ENCODE results near the gene PPP2R2D. TPM values are rescaled to one million over a fixed set of nuclear protein-coding genes. Genes with fewer than 3 reads are reported as not detected.
"Not testable (repeated sequence)": the region's sequence is repeated elsewhere in the genome, so short reads cannot be mapped to it uniquely, and the experiment has no call there.

Gene PPP2R2D
- polyA plus RNA-seq, 1 donor: 49.5 TPM

DNA sequence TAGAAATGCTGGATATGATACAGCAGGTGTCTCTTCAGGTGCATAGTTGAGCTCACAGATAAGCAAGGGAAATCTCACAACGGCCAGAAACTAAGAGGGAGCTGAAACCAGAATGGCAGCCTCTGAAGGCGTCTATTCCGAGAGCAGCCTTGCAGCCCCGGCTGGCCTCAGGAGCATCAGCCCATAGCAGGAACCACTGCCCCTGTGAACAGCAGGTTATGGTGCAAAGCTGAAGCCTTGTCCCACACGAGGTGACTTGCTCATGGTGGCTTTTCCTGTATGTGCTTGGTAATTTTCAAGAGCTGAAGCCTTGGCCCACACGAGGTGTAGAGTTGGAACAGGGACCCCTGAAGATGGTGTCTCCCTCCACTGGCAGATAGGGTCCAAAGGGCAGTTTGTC is 47.7 kb downstream of the PPP2R2D start:
- no peak for DNase-seq

DNA sequence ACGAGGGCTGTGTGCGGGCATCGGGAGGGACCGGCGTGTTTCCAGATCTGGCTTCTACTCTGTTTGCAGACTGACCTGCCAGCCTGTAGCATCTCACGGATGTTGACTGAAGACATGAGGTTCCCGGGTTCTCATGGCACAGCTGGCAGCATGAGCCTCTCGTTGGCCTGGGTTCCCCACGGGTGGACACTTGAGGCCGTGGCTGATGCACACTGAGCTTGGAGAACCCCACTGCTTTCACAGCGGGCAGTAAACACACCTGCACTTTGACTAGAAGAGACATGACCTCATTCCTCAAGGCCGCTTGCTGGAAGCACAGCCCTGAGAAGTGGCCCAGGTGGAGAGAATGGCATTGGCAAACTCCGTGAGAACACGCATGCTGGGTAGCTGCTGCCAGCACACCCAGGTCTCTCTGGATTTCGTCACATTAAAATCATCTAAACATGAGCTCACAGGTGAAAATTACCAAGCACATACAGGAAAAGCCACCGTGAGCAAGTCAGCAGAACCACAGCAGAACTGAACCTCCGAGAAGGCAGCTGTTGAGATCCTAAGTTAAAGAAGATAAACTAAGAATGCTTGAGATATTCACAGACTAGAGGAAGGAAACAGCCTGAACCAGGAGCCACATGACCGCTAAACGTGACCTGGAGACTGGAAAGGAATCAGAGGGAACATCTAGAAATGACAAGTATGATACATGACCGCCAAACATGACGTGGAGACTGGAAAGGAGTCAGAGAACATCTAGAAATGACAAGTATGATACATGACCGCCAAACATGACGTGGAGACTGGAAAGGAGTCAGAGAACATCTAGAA is 48.4 kb downstream of the PPP2R2D start:
- no peak for DNase-seq

DNA sequence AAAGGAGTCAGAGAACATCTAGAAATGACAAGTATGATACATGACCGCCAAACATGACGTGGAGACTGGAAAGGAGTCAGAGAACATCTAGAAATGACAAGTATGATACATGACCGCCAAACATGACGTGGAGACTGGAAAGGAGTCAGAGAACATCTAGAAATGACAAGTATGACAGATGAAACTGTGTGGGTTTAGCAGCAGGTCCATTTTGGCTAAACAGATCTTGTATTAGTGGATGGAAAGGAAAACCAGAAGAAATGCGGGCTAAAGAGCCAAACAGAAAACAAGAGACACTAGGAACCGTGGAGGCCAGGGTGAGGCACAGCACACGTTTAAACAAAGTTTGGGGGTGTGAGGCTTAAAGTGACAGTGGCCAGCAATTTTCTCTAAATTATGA is 49.1 kb downstream of the PPP2R2D start:
- not testable (repeated sequence) for DNase-seq

DNA sequence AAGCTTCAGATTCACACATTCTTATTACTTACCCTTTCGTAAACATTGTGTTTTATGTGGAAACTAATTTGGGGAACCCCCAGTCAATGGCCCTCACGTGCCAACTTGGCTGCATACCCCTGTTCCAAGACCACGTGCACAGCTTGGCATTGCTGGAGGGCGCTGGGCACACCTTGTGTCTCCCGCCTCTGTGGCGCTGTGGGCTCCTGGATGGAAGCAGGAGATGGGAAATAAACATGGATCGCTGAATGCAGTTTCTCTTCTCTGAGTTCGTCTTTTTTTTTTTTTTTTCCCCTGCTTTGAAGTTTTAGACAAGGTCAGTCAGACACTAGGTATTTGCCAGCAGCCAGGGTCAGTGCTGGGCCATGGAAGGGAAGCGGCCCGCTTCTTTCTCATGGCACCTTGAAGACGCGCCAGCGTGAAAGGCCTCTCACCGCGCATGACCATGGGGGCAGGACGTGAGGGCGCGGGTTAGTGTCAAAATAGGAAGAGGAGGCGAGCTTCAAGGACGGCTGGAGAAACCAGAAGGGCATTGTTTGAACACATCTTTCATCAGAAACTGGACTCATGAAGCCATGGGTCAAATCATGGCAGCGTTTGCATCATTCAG is 53.7 kb downstream of the PPP2R2D start:
- DNase-seq: no peak

DNA sequence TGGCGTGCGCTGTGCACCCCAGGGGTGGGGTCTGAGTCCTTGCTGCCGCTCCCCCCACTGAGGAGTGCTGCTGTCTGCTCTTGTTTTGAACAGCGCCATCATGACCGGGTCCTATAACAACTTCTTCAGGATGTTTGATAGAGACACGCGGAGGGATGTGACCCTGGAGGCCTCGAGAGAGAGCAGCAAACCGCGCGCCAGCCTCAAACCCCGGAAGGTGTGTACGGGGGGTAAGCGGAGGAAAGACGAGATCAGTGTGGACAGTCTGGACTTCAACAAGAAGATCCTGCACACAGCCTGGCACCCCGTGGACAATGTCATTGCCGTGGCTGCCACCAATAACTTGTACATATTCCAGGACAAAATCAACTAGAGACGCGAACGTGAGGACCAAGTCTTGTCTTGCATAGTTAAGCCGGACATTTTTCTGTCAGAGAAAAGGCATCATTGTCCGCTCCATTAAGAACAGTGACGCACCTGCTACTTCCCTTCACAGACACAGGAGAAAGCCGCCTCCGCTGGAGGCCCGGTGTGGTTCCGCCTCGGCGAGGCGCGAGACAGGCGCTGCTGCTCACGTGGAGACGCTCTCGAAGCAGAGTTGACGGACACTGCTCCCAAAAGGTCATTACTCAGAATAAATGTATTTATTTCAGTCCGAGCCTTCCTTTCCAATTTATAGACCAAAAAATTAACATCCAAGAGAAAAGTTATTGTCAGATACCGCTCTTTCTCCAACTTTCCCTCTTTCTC is 55.0 kb downstream of the PPP2R2D start:
- no peak for DNase-seq

DNA sequence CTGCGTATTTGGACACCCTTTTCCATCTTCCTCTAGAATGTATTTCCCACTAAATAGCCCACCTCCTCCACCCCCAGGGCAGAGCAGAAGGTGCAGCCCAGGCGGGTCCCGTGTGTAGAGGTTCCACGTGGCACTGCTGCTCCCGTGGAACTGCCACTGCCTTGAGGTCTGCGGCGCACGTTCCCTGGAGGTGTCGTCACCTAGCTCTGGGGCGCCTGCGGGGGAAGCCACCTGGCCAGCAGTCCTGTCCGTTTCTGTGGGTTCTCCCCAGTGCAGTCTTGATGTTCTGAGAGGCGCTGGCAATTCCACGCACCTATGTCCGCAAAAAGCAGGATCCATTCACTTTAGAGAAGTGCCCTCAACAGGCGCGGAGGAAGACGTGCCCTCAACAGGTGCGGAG is 59.0 kb downstream of the PPP2R2D start:
- no peak for DNase-seq

DNA sequence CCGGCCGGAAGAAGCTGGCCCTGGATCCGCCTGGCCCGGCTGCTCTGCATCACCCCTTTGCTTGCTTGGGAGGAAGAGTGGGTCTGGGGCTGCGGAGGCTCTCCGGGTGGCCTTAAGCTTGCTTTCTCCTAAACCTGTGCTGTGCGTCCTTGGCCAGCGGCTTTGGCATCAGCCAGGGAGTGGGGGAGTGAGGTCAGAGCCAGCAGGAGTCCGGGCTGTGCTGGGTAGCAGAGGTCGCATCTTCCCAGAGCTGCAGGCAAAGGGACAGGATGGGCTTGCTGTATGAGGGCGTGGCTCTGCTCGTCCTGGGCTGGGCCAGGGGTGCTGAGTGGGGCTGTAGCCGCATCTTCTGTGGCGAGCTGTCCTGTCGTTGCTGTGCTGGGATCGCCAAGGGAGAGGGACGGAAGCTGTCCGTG is 59.8 kb downstream of the PPP2R2D start:
- no peak for DNase-seq

DNA sequence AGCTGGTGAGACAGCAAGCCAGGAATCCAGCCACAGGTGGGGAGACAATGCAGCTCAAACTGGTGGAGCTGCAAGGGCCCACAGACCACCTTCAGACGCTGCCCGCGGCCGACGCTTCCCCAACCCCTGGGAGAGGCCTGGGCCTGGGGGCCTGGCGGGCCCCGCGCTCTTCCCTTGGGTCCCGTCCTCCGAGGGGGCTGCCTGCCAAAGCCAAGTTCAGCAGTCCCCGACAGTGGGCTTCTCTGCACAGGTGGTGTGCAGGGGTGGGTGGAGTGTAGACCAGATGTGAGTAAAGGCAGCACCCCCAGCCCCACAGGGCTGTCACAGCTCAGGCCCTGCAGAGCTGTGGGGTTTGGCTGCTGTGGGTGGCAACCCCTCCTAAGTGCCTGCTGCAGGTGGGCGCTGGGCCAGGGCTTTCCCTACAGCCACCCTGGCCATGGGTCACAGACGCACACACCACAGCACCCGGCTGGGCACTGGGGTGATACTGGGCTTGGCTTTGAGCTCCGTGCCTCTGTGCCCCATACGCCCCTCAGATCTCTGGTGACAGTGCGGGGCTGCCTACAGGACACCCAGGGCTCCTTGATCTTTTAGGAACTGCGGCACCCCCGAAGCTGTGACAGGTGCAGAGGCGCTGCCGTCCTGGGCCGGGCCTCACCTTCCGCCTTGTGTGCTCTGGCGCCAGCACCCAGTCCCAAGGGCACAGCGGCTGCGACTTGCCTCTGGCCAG is 60.4 kb downstream of the PPP2R2D start:
- no peak for DNase-seq

DNA sequence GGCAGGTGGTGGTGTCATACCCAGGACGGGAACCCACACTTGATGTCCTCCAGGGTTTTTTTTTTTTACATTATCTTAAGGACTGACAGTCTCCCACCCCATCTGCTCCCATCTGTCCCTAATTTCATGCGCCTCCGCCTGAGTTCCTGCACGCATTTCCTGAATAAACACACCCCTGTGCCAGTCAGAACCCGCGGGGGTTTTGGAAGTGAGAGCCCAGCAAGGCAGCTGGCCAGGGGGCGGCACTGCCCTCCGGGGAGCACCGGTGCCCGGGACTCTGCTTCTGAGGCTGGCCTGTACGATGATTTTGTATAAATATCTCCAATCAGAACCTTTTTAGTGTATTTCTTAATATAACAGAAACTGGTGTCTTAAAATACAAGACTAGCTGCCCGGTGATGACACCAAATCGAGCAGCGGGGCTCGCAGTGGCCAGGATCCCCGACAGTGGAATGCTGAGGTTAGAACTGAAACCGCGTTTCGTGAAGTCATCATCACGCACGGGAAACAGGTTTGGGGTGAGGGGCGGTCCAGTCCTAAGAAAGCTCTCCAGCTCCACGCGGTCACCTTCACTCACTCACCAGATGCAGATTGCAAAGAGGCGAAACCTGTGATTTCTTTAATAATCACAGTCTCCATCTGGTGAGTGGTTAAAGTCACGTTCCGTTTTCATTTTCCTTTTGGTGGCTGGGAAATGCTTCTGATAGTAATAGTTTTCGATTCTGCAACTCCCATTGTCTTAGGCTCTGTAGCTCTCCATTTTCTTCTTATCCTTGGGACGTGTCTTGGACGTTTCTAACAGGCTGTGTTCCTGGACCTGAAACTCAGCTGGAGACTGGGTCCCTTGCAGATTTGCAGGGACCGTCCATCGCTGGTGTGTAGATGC is 61.2 kb downstream of the PPP2R2D start:
- no peak for DNase-seq

DNA sequence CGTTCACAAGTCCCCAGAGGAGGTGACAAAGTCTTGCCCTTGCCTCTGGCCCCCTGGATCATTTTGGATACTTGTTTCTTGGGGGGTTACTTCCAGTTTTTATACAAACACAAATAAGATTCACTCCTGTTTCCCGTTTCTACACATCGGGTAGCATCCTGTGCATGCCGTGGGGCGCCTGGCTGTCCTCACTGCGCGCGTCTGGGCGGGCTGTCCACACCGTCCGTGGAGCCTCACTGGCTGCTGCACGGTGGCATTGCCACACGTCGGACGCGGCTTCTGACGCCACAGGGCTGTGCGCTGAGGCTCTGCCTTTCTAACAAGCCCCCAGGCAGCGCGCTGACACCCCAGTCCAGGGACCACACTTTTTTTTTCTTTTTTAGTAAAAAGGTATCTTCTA is 62.5 kb downstream of the PPP2R2D start:
- DNase-seq: no peak

DNA sequence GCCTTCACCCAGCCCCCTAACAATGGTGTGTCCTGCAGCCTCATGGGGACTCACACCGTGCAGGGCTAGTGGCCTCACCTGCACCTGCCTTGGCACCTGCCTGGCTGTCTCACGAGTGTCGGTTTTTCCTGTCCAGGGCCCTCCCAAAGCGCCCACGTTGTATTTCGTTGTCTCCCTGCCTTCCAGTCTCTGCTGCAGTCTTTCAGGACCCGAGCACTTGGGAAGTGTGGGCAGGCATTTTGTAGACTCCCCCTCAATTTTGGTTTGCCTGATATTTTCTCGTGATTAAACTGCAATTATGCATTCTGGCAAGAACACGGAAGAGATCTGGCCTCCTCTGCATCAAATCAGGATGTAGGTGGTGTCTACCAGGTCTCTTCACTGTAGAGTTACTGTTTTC is 63.0 kb downstream of the PPP2R2D start:
- DNase-seq: no peak

DNA sequence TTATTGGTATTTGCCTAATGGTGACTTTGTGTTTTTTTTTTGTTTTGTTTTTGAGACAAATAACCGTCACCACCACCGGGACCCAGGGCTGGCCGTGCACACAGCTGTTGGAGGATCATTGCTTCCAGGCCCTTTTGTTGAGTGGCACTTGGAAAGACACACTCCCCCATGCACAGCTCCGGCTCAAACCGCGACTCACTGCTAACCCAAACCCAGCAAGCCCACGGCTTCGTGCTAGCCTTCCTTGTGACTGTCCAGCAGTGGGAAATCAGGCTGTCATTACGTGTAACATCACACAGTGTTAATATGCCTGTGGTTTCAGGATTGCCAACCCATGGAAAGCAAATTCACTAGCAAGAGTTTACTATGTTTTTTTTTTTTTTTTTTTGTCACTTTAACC is 63.5 kb downstream of the PPP2R2D start:
- DNase-seq: no peak

DNA sequence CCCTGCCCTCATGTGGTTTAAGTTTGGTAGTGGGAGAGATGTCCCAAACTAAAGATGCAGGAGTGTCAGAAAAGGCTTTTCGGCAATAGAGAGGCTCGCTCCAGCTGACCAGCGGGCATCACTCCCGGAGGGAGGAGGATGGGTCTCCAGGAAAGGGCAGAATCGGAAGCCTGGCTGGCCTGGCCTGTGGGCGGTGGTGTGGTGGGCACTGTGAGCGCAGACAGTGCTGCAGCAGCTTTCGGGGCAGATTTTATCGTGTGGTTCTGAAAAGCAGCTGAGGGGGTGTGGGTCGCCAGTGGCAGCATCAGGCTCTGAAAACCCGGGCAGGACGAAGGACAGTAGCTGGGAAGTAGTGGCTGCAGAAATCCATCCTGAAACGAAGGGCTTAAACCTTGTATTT is 68.1 kb downstream of the PPP2R2D start:
- no peak for DNase-seq

DNA sequence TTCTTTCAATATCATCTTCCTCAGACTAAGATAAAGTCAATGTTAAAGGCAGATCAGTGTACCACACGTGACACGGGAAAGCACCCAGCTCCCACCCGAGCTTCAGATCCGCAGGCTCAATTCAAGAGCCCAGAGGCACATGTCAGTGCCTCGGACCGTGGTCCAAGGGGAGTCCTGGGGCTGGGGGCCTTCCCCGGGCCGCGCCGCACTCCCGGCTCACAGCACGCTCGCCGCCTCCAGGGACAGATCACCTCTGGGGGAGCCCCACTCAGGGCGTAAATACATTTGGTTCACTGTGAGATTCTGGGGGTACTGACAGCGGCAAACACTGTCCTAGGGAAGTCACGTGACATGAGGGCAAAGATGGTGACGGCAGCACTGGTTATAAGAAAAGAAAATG is 70.1 kb downstream of the PPP2R2D start:
- no peak for DNase-seq

DNA sequence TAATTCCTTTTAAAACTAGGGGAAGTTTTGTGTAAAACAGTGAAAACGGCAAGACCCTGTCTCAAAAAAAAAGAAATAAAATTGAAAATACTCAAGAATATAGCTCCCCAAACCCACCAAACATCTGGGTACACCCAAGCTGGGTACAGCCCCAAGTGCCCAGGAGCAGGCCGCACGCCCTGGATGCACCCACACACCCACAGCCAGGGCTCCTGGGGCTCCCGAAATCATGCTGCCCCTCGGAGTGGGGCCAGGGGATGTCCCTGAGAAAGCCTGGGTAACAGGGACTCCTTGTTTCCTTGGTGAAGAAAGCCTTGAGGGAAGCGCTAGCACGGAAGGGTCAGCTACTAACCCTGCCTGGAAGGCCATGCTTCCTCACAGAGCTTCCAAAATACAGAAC is 70.8 kb downstream of the PPP2R2D start:
- DNase-seq: no peak

DNA sequence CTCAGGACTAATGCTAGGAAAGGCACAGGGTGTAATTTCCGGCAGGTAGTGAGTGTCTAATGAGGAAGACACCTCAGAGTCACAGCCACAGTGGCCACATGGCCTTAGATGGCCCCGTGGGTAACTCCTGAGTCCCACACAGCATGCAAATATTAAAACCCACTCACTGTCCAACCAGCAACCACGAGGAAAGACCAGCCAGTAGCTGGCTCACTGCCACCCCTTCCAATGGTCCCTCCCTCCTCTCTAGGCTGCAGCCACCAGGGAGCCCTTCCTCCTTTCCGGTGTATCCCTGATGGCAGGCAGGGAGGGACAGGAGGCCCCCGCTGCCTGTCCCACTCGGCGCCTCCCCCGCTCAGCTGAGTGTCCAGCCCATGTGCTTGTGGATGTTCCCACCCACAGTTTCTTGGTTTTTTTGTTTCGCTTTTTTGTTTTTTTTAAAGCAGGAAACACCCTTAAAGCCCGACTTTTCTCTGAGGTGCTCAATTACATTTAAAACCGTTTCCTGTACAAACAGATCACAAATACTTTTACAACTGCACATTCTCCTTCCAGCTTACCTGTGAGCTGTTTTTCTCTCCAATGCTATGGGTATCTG is 71.8 kb downstream of the PPP2R2D start:
- peak; percentile 61 for DNase-seq

DNA sequence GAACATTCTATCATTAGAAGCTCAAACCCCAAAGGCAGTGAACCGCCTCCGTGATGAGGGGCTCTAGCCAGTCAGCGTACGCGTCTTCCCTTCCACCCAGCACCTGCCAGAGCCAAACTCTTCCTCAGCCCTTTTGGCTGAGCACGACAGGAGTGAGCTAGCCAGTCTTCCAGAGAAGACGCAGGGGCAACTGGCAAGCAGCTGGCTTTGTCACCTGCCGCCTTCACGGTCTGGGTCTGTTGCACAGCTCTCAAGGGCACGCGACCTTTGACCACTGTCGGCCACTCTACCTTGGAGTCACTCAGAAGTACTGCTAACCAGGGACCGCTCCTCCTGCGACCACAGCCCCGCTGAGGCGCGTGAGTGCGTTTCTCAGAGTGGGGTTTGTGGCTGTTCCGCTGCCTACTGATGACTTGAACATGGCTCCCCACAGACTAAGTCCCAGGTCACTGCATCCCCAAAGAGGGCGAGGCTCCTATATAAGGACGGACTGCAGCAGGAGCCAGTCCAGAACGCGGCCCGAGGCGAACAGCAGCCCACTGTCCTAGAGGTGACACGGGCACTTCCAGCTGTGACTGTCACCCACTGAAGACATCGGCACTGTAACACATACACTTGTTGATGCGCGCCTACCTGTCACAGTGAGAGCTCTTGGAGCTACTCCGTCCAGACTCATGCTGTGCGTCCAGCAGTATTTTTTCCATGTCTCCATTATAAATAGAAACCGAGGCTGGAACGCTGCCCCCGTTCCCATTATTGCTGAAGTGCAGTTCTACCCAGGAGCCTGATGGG is 72.5 kb downstream of the PPP2R2D start:
- DNase-seq: no peak

DNA sequence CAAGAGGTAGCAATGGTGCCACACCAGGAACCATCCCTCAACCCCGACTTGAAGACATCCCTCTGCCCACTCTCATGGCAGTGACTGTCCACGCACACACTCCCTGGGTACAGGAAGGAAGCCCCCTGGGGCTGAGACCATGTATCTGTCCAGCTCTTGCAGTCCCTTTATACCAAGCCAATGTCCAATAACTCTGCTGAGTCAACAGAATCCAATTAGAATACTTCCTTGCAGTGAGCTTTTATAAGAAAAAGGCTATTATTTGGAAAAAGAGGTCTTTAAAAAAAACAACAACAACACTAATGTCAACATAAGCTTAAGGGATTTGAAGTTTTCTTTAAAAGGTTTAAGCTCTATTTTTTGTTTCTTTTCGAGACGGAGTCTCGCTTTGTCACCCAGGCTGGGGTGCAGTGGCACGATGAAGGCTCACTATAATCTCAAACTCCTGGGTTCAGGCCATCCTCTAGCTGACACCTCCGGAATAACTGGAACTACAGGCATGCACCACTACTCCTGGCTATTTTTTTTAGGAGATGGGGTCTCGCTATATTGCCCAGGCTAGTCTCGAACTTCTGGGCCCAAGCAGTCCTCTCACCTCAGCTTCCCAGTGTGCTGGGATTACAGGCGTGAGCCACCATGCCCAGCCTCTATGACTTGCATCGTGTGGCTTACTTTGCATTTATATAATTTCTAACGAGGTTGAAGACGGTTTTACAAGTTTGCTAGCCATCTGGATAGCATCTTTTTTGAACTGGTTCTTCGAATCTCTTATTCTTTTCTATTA is 73.4 kb downstream of the PPP2R2D start:
- no peak for DNase-seq

DNA sequence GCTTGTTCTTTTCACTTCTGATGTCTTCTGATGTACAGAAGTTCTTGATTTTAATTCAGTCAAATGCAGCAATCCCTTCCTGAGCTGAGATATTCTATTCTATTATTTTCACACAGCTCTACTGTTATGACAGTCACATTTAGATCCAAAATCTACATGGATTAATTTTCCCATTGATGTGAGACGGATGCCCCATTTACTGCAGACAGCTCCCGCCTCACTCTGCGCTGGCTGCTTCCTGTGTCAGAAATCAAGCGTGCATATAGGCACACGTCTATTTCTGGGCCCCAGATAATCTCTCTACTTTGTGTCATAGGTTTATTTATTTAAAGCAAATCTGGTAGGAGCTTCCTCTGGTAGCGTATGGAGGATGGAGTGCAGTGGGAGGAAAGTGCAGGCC is 74.2 kb downstream of the PPP2R2D start:
- DNase-seq: no peak

All from left kidney (tissue), 2 donors.